IMR-90 (cell line): ENCODE data around the gene ZNF529. TPM values are rescaled to one million over a fixed set of nuclear protein-coding genes. Genes with fewer than 3 reads are reported as not detected.

Experiments used
- ATAC-seq: fragments of 200-7000 bp; cut with Tn5 transposase; 2 replicates; pipeline ENCODE4 v1.9.1; 2020; ENCODE audit warnings: low read depth, mild to moderate bottlenecking, moderate library complexity
- BruUV-seq: library from RNA; stranded (reverse); fragments of 400-500 nt; replicated peaks from 2 replicates; lab custom pipeline; 2021; lab: Mats Ljungman, UMichigan
- CTCF ChIA-PET: fragments of 300-600 bp; formaldehyde crosslinking; extraction: SDS; loops from one replicate; lab custom pipeline; 2021; ENCODE audit warnings: antibody characterized with exemption; lab: Yijun Ruan, JAX
- POLR2A ChIA-PET: fragments of 300-600 bp; sonication (Branson Sonifier 250); formaldehyde crosslinking; loops from one replicate; lab custom pipeline; 2022; ENCODE audit warnings: antibody characterized with exemption; ENCODE audit not compliant: unreplicated experiment; lab: Charles Lee
- DNase-seq: peaks from one replicate; pipeline ENCODE4 v3.0.0; 2013
- H2AFZ ChIP-seq: replicated peaks from 2 replicates; pipeline ENCODE3; 2013; ENCODE audit warnings: low read length, mild to moderate bottlenecking; ENCODE audit not compliant: poor library complexity
- H2AK5ac ChIP-seq: 2 replicates; pipeline ENCODE4 v1.6.1; 2013; ENCODE audit warnings: low read depth, low read length, inconsistent platforms
- H2AK9ac ChIP-seq: replicated peaks from 2 replicates; pipeline ENCODE3; 2013; ENCODE audit warnings: mild to moderate bottlenecking, low read depth, low read length, moderate library complexity; ENCODE audit not compliant: poor library complexity
- H2BK120ac ChIP-seq: 2 replicates; pipeline ENCODE4 v1.6.1; 2013; ENCODE audit warnings: low read depth, low read length, inconsistent platforms
- H2BK15ac ChIP-seq: 3 replicates; pipeline ENCODE4 v1.6.1; 2013; ENCODE audit warnings: low read depth, low read length, inconsistent platforms
- H2BK20ac ChIP-seq: 2 replicates; pipeline ENCODE4 v1.6.1; 2013; ENCODE audit warnings: low read depth, mild to moderate bottlenecking, inconsistent platforms, low read length, moderate library complexity
- H2BK5ac ChIP-seq: 2 replicates; pipeline ENCODE4 v1.6.1; 2013; ENCODE audit warnings: mild to moderate bottlenecking, low read depth, low read length, inconsistent platforms; ENCODE audit not compliant: poor library complexity, severe bottlenecking
- H3K14ac ChIP-seq: replicated peaks from 2 replicates; pipeline ENCODE4 v1.6.1; 2013; ENCODE audit warnings: low read depth, low read length, inconsistent platforms
- H3K18ac ChIP-seq: 2 replicates; pipeline ENCODE4 v1.6.1; 2013; ENCODE audit warnings: low read depth, low read length, control low read depth
- H3K23ac ChIP-seq: 2 replicates; pipeline ENCODE4 v1.6.1; 2013; ENCODE audit warnings: low read depth, low read length, inconsistent platforms
- H3K27ac ChIP-seq: 2 replicates; pipeline ENCODE4 v1.5.1; 2013; ENCODE audit warnings: mild to moderate bottlenecking, control low read depth, low read length; ENCODE audit not compliant: insufficient read depth
- H3K27me3 ChIP-seq: 2 replicates; pipeline ENCODE4 v1.6.1; 2013; ENCODE audit warnings: low read length; ENCODE audit not compliant: control insufficient read depth, insufficient read depth
- H3K36me3 ChIP-seq: 2 replicates; pipeline ENCODE4 v1.6.1; 2013; ENCODE audit warnings: low read length, mixed read lengths; ENCODE audit not compliant: control insufficient read depth, insufficient read depth
- H3K4ac ChIP-seq: 2 replicates; pipeline ENCODE4 v1.6.1; 2013; ENCODE audit warnings: low read depth, low read length, inconsistent platforms
- H3K4me1 ChIP-seq: 2 replicates; pipeline ENCODE4 v1.6.1; 2013; ENCODE audit warnings: low read length, mixed read lengths; ENCODE audit not compliant: control insufficient read depth, insufficient read depth
- H3K4me2 ChIP-seq: 2 replicates; pipeline ENCODE4 v1.6.1; 2013; ENCODE audit warnings: low read depth, mild to moderate bottlenecking, control low read depth, low read length, moderate library complexity
- H3K4me3 ChIP-seq: 2 replicates; pipeline ENCODE4 v1.5.1; 2013; ENCODE audit warnings: low read depth, mild to moderate bottlenecking, control low read depth, low read length, moderate library complexity; ENCODE audit not compliant: insufficient read depth
- H3K56ac ChIP-seq: 2 replicates; pipeline ENCODE4 v1.6.1; 2013; ENCODE audit warnings: low read length, inconsistent platforms; ENCODE audit not compliant: insufficient read depth; ENCODE audit errors: extremely low read depth
- H3K79me1 ChIP-seq, 2 experiments: 2 replicates each; pipeline ENCODE4 v1.6.1; 2013; ENCODE audit warnings: low read length in 2 of 2, inconsistent platforms in 1 of 2, low read depth in 1 of 2
- H3K9ac ChIP-seq: 2 replicates; pipeline ENCODE4 v1.6.1; 2013; ENCODE audit warnings: low read depth, low read length, control low read depth
- H3K9me1 ChIP-seq: 2 replicates; pipeline ENCODE4 v1.6.1; 2013; ENCODE audit warnings: low read length, inconsistent platforms; ENCODE audit not compliant: insufficient read depth
- H3K9me3 ChIP-seq: 2 replicates; pipeline ENCODE4 v1.6.1; 2013; ENCODE audit warnings: low read length; ENCODE audit not compliant: control insufficient read depth, insufficient read depth
- H4K20me1 ChIP-seq: 2 replicates; pipeline ENCODE4 v1.6.1; 2013; ENCODE audit warnings: low read length, inconsistent platforms; ENCODE audit not compliant: insufficient read depth
- H4K5ac ChIP-seq: 2 replicates; pipeline ENCODE4 v1.6.1; 2013; ENCODE audit warnings: mild to moderate bottlenecking, low read depth, low read length, control low read depth
- H4K8ac ChIP-seq, 2 experiments: 2 replicates each; pipeline ENCODE4 v1.6.1; 2013; ENCODE audit warnings: low read depth in 2 of 2, low read length in 2 of 2, control low read depth in 1 of 2, inconsistent platforms in 1 of 2
- H4K91ac ChIP-seq: 2 replicates; pipeline ENCODE4 v1.6.1; 2013; ENCODE audit warnings: low read depth, low read length, inconsistent platforms; ENCODE audit not compliant: insufficient read depth
- BHLHE40 ChIP-seq: fragments of 150-350 bp; IDR thresholded peaks from 2 replicates; pipeline ENCODE4 v1.6.1; 2016; ENCODE audit warnings: mild to moderate bottlenecking, low read depth, low read length
- CEBPB ChIP-seq: IDR thresholded peaks from 2 replicates; pipeline ENCODE4 v1.6.1; 2012; ENCODE audit warnings: low read depth, low read length, improper control_type of control experiment
- CHD1 ChIP-seq: IDR thresholded peaks from 2 replicates; pipeline ENCODE4 v1.6.1; 2012; ENCODE audit warnings: low read depth, low read length, improper control_type of control experiment
- CTCF ChIP-seq: conservative IDR thresholded peaks from 2 replicates; pipeline ENCODE4 v1.5.1; 2012; ENCODE audit warnings: mild to moderate bottlenecking, low read depth, low read length, improper control_type of control experiment
- ELK1 ChIP-seq: fragments of 150-350 bp; IDR thresholded peaks from 2 replicates; pipeline ENCODE4 v1.6.1; 2016; ENCODE audit warnings: low read depth, mild to moderate bottlenecking, low read length, moderate library complexity, borderline replicate concordance
- FOS ChIP-seq: fragments of 150-350 bp; IDR thresholded peaks from 2 replicates; pipeline ENCODE4 v1.6.1; 2016; ENCODE audit warnings: low read depth, low read length
- MAFK ChIP-seq: IDR thresholded peaks from 2 replicates; pipeline ENCODE4 v1.6.1; 2012; ENCODE audit warnings: low read depth, low read length, improper control_type of control experiment
- MAZ ChIP-seq: IDR thresholded peaks from 2 replicates; pipeline ENCODE4 v1.6.1; 2012; ENCODE audit warnings: low read depth, mild to moderate bottlenecking, low read length, improper control_type of control experiment, moderate library complexity, borderline replicate concordance
- MXI1 ChIP-seq: IDR thresholded peaks from 2 replicates; pipeline ENCODE4 v1.6.1; 2012; ENCODE audit warnings: low read depth, mild to moderate bottlenecking, low read length, moderate library complexity, borderline replicate concordance
- NFE2L2 ChIP-seq: fragments of 150-350 bp; IDR thresholded peaks from 2 replicates; pipeline ENCODE4 v1.6.1; 2016; ENCODE audit warnings: low read depth, mild to moderate bottlenecking, low read length
- POLR2A ChIP-seq: IDR thresholded peaks from 2 replicates; pipeline ENCODE4 v1.6.1; 2012; ENCODE audit warnings: mild to moderate bottlenecking, low read depth, low read length
- RAD21 ChIP-seq: IDR thresholded peaks from 2 replicates; pipeline ENCODE4 v1.6.1; 2012; ENCODE audit warnings: low read length, improper control_type of control experiment
- RCOR1 ChIP-seq: IDR thresholded peaks from 2 replicates; pipeline ENCODE4 v1.6.1; 2012; ENCODE audit warnings: mild to moderate bottlenecking, low read length, improper control_type of control experiment; ENCODE audit not compliant: insufficient replicate concordance
- RFX5 ChIP-seq: IDR thresholded peaks from 2 replicates; pipeline ENCODE4 v1.8.0; 2012; ENCODE audit warnings: low read depth, mild to moderate bottlenecking, low read length, moderate library complexity
- SMC3 ChIP-seq: fragments of 150-350 bp; IDR thresholded peaks from 2 replicates; pipeline ENCODE4 v1.6.1; 2016; ENCODE audit warnings: low read depth, mild to moderate bottlenecking, antibody characterized with exemption, low read length, moderate library complexity
- USF2 ChIP-seq: fragments of 150-350 bp; IDR thresholded peaks from 2 replicates; pipeline ENCODE4 v1.6.1; 2017; ENCODE audit warnings: mild to moderate bottlenecking, antibody characterized with exemption, low read length, low read depth
- WGBS, 2 experiments: methylation state at CpG; one replicate each; pipeline versions ENCODE4 v1.1.5 to v1.1.7; 2013; ENCODE audit warnings: missing lambda C conversion rate in 2 of 2; ENCODE audit not compliant: insufficient read length in 1 of 2; ENCODE audit errors: extremely low coverage in 2 of 2; 5-methylcytosine and 5-hydroxymethylcytosine counted together
- dilution Hi-C: fragments of 300-500 bp; cut with HindIII; formaldehyde crosslinking; loops from one replicate; pipeline ENCODE4 v1.14.3; 2018; ENCODE audit warnings: low sequenced_read_pairs; ENCODE audit not compliant: unreplicated experiment
- in situ Hi-C: fragments of 300-500 bp; cut with MboI; formaldehyde crosslinking; loops from 3 replicates; pipeline ENCODE4 v1.14.3; 2019; ENCODE audit warnings: low sequenced_read_pairs, inconsistent platforms, mixed read lengths
- intact Hi-C: fragments of 100-400 bp; cut with micrococcal nuclease; formaldehyde crosslinking; loops from 2 replicates; pipeline ENCODE4 v1.10.0; 2022
- polyA plus RNA-seq, 3 experiments: library from polyadenylated mRNA; depleted of rRNA; stranded (reverse); fragments of >200 nt; gene quantifications; 2 replicates each; pipeline ENCODE4 v1.2.3, GENCODE V29; 2012; ENCODE audit warnings: low replicate concordance in 1 of 3
- total RNA-seq: library from RNA; depleted of rRNA; stranded (reverse); fragments of >200 nt; gene quantifications from 2 replicates; pipeline ENCODE4 v1.2.3, GENCODE V29; 2012

The ZNF529 gene
- total and polyA plus RNA-seq, 2 of the 4 experiments (the other 2 are of a cell fraction), result 2.4 to 6.8 TPM

- Histone ChIP-seq H3K14ac (no peak overlapping the region), H3K4me3 (no peak overlapping the region), H3K4ac (no peak overlapping the region), H2AFZ (no peak overlapping the region), H4K8ac (no peak overlapping the region), H4K20me1 (no peaks in the 10 kb centered on the region), H4K5ac (no peak overlapping the region), H2BK120ac (no peak overlapping the region), H3K9me1 (peaks cover 4% of the 10 kb centered on the region; the same call in 1 of the 2 replicates), H3K36me3 (peaks cover 23% of the 10 kb centered on the region), H2BK15ac (no peak overlapping the region), H2BK20ac (no peak overlapping the region), H3K23ac (no peak overlapping the region), H2AK9ac (no peak overlapping the region), H4K91ac (no peak overlapping the region), H3K9me3 (peaks cover 28% of the 10 kb centered on the region), H3K18ac (no peak overlapping the region), H3K79me1 (peaks cover 25 to 29% of the 10 kb centered on the region in 2 experiments), H3K4me2 (peak overlapping the region; percentile 49), H3K4me1 (0 out of 2 replicates have a peak, but pooled peaks cover 1% of the 10 kb centered on the region), H2AK5ac (no peak overlapping the region), H3K27ac (no peak overlapping the region), H3K27me3 (no peaks in the 10 kb centered on the region), H2BK5ac (no peak overlapping the region), H3K9ac (no peak overlapping the region), H3K56ac (no peak overlapping the region)
- ChIA-PET POLR2A (no interaction called here), CTCF (no interaction called here)
- ATAC-seq (no peak), DNase-seq (no peak)
- TF ChIP-seq MAFK (no peak), RCOR1 (no peak), CEBPB (no peak), RAD21 (no peak), FOS (no peak), MXI1 (no peak), POLR2A (no peak), MAZ (no peak), SMC3 (no peak), CTCF (no peak), RFX5 (no peak), CHD1 (no peak), BHLHE40 (no peak), USF2 (no peak), ELK1 (no peak), NFE2L2 (no peak)
- WGBS, 2 experiments, result no CpG with 5 or more reads among the region's 5 CpGs
- no TSS peak for BruUV-seq
- dilution Hi-C loops (no loop called here), intact Hi-C loops (no loop called here), in situ Hi-C loops (no loop called here)
Observed at GRCh38 chr19:36526581-36526980, 46.5 kb downstream of the ZNF529 start.
